GM18873 (cell line): Measurements from ENCODE around the gene MBOAT2.
"Not testable (repeated sequence)": the region's sequence is repeated elsewhere in the genome, so short reads cannot be mapped to it uniquely, and the experiment has no call there.

Experiments used
- ATAC-seq: cut with Tn5 transposase; IDR thresholded peaks from one replicate; pipeline ENCODE4 v1.9.1; 2021; ENCODE audit warnings: mild to moderate bottlenecking, moderate library complexity, moderate number of reproducible peaks; ENCODE audit not compliant: unreplicated experiment, low FRiP score

The MBOAT2 gene

GRCh38 chr2:8907764-8908288, 95.7 kb downstream of the MBOAT2 start:
- no peak for ATAC-seq

- not testable (repeated sequence) for ATAC-seq
These were observed 99.6 kb downstream of the MBOAT2 start for GRCh38 chr2:8903924-8904323.

- ATAC-seq, result not testable (repeated sequence)
These were observed 100.7 kb downstream of the MBOAT2 start for GRCh38 chr2:8902757-8903156.

GRCh38 chr2:8897206-8897605, 106.3 kb downstream of the MBOAT2 start:
- not testable (repeated sequence) for ATAC-seq

DNA sequence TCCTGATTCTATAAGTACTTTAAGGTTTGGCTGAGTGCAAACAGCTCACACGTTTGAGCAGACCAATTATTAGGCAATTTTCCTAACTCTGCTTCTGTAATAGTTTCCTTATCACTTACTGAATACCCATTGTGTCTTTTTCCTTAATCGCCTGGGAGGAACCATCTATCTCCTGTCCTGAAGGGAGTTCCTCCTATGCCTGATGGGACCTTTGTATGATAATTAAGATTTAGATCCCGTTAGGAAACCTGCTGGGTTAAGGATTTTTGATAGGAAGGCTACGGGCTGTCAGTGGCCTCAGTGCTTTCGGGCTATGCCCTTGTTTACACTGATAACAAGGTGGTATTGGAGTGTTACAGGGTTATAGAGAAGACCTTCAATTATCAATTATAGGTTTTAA, 106.8 kb downstream of the MBOAT2 start:
- not testable (repeated sequence) for ATAC-seq

GRCh38 chr2:8895087-8895912, 108.2 kb downstream of the MBOAT2 start:
- ATAC-seq, result not testable (repeated sequence)

DNA sequence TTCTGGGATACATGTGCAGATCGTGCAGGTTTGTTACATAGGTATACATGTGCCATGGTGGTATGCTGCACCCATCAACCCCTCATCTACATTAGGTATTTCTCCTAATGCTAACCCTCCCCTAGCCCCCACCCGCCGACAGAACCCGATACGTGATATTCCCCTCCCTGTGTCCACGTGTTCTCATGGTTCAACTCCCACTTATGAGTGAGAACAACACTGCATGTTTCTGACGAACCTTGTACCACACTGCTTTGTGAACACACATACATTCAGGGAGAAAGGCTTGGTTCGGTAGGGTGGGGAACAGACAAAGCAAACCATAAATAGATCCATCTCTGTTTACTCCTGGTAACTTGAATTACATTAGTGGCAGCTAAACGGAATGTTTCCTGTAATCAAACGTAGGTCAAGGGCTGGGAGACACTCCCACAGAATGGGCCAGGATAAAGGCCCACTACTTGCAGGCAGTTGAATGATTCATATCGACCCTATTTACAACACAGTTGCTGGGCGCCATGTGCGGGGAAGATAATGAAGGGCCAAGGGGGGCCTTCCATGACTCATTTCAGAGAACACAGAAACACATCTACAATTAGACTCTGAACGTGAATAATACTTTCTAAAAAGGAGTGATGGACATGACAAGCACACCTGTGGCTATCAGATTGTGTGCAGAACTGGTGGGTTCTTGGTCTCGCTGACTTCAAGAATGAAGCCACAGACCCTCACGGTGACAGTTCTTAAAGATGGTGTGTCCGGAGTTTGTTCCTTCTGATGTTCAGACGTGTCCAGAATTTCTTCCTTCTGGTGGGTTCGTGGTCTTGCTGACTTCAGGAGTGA, 109.3 kb downstream of the MBOAT2 start:
- no peak for ATAC-seq

GRCh38 chr2:8893474-8893873, 110.0 kb downstream of the MBOAT2 start:
- ATAC-seq, result no peak

GRCh38 chr2:8892111-8892510, 111.4 kb downstream of the MBOAT2 start:
- ATAC-seq, result no peak

- ATAC-seq, result no peak
These were observed 113.5 kb downstream of the MBOAT2 start for GRCh38 chr2:8889978-8890377.

DNA sequence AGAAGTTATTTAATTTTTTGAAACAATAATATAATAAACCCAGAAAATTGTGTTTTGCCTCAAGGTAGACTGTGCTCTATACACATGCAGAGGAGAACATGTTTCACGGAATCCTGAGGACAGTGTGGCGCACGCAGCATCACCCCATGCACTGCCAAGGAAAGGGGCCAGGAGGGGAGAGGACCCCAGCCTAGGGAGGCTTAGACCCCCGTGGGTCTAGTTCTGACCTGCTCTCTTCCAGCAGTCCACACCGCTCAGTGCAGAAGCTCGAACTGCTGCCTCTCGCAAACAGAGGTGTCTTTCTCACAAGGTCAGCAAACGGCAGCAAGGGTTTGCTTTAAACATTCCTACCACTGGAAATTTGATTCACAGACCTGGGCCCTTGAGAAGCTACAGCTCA, 114.5 kb downstream of the MBOAT2 start:
- no peak for ATAC-seq

GRCh38 chr2:8886876-8887275, 116.6 kb downstream of the MBOAT2 start:
- ATAC-seq, result no peak

DNA sequence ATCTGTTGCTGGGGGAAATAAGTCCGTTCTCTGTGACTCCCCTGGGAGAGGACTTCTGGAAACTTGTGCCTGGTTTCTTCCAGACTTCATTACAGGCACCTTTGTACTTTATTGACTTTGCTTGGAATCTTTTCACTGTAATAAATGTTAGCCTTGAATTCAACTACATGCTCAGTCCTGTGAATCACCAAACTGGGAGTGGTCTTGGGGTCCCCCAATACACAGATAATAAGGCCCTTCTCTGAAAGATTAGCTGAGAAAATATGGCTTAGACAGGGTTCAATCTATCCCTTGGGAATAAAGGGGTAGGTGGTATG, 117.3 kb downstream of the MBOAT2 start:
- ATAC-seq, result no peak

DNA sequence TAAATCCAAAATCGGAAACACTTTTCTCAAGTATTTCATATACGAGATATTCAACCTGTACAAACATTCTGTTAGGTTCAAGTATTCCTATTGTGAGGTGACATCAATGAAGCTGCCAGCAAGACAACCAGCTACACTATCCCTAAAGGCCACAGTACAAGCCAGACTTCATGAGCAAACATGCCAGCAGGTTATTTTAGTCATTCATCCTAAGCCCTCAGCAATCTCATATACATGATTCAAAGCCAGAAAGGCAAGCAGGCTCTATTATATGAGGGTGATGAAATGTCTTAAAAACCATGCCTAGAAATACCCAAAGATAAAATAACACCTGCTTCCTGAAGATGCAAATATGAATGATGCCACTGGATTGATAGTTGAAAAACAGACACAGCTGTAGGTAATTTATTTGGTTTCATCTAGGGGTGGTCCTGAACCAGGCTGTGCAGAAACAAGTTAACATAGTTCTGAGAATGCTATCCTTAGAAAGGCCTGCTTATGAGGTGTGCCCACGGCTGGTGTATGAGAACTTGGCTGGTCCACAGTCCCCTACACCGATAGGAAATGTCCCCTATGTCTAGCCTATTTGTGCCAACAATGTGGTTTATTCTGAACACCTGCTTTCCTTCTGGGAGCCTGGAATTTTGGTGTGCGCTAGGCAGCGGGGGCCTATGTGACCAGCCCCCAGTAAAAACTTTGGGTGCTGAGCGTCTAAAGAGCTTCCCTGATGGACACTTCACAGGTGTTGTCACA, 117.9 kb downstream of the MBOAT2 start:
- no peak for ATAC-seq

DNA sequence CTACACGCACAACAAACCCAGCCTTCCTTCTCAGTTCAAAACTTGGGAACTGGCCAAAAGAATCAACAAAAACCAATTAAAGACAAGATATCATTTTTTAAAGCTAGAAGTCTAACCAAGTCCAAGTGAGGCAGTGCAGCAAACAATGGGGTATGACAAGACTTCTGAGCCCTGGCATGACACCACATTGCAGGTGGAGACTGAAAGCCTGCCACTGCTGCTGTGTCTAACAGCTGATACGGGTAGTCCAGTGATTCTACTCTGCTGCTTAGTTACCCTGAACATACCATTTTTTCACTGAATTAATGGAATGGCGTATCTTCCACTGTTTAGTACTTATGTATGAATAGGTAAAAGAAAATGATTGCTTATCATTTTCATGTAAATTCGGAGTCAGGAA, 118.7 kb downstream of the MBOAT2 start:
- no peak for ATAC-seq

DNA sequence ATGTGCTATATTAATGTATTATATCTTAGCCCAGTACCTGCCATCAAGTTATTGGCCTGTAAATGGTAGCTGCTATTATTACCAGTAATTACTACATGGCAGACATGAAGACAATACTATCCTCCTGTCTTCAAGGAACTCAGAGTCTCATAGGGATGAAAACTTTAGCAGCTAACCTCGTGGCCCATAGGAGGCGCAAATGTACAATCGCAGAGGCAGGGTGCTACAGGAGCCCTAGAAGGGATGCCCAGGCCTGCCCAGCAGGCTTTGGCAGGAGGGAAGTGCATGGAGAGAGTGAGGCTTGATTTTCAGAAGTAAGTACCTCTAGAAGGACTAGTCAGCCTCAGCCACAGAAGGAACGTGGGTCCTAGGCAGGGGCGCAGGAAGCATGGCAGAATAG, 121.4 kb downstream of the MBOAT2 start:
- ATAC-seq, result no peak

DNA sequence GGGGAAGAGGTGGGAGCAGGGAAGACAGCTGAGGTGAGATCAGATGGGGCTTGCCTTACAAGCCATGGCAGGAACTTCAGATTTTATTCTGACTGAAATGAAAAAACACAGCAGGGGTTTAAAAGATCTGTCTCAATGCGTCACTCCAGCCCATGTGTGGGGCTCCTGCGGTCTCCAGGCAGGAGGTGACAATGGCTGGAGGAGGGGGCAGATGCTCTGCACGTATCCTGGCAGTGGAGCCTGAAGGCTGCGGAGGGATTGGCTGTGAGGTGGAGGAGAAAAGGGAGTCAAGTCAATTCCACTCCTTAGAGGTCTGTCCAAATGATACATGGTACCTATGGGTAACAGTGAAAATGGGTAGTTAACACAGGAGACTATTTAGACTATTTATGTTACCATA, 125.6 kb downstream of the MBOAT2 start:
- ATAC-seq, result no peak

DNA sequence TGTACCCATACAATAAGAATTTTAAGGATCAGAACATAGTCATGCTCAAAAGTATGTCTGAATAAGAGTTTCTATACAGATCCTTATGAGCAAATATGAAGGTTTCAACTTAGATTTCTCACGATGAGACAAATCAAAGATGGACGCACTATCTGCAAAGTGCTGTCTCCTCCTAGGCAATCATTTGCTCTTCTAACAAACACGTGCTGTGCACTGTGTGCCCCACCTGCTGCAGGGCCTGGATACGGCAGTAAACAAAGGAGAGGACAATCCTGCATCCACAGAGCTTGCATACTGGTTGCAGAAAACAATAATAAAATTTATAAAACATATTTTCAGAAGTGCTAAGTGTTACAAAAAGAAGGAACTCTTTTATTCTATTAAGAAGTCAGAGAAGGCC, 126.2 kb downstream of the MBOAT2 start:
- ATAC-seq, result no peak

GRCh38 chr2:8876628-8877027, 126.9 kb downstream of the MBOAT2 start:
- no peak for ATAC-seq

DNA sequence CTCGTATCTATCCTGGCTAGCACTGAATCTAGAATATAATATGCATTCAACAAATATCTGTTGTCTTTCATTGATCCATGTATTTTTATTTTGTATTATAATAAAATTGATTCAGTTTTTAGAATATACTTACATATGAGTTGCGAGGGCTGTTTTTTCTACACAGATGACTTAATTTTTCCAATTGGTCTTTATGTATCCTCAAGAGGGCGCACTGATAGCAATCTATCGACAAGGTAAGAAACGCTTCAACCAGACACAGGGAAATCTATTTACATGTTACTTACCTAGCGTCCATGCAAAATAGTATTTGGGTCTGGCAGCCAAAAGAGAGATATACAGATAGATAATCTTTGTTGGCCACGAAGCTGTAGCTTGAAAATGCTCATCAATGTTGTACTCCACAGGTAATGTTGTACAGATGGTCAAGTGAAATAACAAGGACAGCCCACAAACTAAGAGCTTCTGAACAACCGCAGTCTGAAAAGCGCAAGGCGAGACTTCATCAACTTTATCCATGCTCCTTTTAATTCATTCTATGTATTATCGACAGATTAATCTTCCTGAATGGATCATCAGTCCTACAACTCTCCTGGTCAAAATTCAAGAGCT, 130.6 kb downstream of the MBOAT2 start:
- no peak for ATAC-seq
